AML-193 (cell line): ENCODE measurements around the gene MYO10.
"Not testable (repeated sequence)": the region's sequence is repeated elsewhere in the genome, so short reads cannot be mapped to it uniquely, and the experiment has no call there.

Source experiments
- DNase-seq, 2 experiments: peaks; one replicate each; lab custom pipeline; 2025; lab: John Stamatoyannopoulos, UW

Gene MYO10

GRCh38 chr5:16862777-16863176, 73.3 kb downstream of the MYO10 start:
- no peak for DNase-seq

GRCh38 chr5:16859346-16859745, 76.7 kb downstream of the MYO10 start:
- DNase-seq = no peak

DNA sequence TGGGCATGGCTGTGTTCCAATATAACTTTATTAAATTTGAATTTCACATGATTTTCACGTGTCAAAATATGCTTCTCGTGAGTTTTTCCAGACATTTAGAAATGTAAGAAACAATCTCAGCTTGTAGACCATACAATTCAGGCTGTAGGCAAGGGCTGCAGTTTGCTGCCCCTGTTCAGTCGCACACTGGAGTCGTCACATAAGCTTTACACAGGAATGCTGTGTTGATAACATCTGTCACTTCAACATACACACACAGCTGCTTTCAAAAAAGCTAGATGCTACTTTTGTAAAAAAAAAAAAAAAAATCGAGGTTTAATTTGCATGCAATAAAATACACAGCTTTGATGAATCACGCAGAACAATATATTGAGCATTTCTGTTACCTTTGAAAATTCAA, 77.9 kb downstream of the MYO10 start:
- no peak for DNase-seq

- no peak for DNase-seq
These were observed 78.5 kb downstream of the MYO10 start for GRCh38 chr5:16857635-16858034.

- no peak for DNase-seq
These were observed 79.6 kb downstream of the MYO10 start for GRCh38 chr5:16856531-16856930.

GRCh38 chr5:16855898-16856297, 80.2 kb downstream of the MYO10 start:
- no peak for DNase-seq

DNA sequence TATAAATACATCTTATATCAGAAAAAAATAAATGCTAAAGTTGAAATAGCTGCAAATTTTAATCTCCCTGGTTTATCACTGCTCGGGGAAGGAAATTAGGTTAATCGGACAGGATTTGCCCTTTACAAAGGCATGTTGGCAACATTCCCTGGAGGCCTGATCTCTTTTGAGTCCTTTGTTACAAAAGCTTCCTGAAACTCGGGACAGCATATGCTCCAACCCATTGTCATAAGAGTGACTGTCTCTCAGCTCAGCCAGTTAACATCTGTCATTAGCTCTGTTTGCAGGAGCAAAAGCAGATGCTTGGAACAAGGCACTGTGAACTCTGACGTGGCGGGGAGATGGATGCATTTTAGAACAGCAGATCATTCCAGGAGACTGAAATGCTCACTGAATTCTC, 80.6 kb downstream of the MYO10 start:
- DNase-seq = no peak

DNA sequence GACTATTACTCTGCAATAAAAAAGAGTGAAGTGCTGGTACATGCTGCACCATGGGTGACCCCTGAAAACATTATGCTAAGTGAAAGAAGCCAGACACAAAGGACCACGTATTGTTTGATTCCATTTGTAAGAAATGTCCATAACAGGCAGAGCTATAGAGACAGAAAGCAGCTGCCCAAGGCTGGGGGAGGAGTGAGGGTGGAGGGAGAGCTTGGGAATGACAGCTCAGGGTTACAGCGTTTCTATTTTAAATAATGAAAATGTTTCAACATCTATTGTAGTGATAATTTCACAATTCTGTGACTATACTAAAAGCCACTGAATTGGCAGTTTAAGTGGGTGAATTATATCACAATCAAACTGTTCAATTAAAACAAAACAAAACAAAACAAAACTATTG, 81.7 kb downstream of the MYO10 start:
- no peak for DNase-seq

- DNase-seq = no peak
These were observed 82.6 kb downstream of the MYO10 start for GRCh38 chr5:16853518-16853917.

DNA sequence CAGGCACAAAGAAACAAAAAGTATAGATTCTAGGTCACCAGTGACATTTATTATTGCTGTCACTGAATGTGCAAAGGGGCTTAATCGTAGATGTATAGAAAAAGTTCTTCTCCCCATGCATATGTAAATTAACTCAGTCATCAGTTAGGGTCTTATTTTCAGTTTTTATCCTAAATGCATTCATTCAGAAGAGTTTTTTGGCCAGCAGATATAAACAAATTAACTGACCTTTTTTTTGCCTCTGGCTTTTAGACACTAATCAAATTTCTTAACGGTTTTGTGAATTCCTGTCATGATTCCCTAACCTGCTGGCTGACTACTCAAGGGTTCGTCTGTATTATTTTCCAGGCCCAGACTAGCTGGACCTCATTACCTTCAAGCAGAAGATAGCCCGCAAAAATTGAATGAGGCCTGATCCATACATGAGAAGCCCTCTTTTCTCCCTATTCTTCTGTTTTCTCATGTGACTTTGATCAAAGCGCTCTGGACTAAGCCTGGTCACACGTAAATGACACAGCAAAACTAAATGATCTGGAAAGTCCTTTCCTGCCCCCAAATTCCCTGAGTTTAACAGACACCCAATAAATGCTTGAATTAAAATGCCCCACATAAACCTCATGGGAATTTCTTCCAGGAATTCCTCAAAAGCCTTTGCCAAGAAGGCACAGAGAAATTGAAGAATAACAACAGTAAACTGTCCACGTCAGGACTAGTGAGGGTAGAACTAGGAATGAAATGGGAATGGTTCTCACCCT, 83.7 kb downstream of the MYO10 start:
- DNase-seq = no peak

DNA sequence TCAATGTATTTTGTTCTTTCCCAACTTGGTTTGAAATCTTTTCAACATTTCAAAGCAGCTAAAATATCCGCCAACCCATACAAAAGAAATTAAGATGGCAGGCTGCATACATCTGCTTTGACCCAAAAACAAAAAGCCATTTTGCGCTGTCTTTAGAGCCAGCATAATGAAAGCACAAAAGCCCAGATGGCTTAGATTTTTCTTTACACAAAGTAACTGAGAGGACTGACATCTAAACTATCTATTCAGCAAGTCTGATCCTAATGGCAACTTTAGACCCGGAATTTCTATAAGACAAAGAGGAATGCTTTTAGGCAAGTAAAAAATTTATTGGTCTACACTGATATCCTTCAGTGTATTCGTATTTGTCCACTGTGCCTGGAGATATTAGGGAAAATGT, 86.3 kb downstream of the MYO10 start:
- DNase-seq = no peak

DNA sequence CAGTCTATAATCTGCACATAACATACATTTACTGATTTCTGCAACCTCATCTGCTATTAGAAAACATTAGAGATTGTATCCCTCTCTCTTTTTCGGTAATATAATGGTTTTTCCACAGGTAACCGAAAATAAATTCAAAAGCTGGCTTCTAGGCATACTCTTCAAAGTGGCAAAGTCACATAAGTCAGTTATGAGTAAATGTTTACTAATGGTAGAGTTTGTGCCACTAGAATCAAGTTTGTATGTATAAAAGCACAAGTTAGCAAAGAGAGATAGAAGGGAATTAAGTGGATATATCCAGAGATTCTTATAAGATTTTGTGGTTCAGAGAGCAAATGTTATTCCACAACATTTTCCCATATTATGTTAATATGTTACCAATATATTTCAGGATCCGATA, 86.9 kb downstream of the MYO10 start:
- DNase-seq = no peak

GRCh38 chr5:16844952-16845351, 91.1 kb downstream of the MYO10 start:
- no peak for DNase-seq

- DNase-seq = no peak
These were observed 93.2 kb downstream of the MYO10 start for GRCh38 chr5:16842896-16843295.

DNA sequence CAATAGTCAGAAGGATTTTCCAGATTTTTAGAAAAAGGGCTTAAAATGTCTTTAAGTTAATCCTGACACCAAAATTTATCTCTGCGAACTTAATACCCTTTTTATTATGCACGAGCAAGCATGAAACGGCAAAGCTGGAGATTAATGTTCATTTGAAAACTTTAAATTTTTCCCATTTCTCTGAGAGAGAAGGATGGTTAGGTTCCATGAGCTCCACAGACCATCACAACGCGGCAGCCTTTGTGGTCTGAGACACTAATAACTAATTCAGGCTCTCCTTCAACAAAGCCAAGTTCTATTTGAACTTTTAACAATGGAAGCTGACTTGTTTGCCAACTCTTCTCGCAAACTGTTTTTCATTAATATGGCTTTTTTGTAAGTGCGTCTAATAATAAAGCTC, 94.7 kb downstream of the MYO10 start:
- DNase-seq = no peak

- no peak for DNase-seq
These were observed 98.8 kb downstream of the MYO10 start for GRCh38 chr5:16837305-16837704.

- no peak for DNase-seq
These were observed 102.1 kb downstream of the MYO10 start for GRCh38 chr5:16834029-16834428.

GRCh38 chr5:16831326-16831725, 104.8 kb downstream of the MYO10 start:
- not testable (repeated sequence) for DNase-seq

GRCh38 chr5:16827755-16828154, 108.3 kb downstream of the MYO10 start:
- no peak for DNase-seq

GRCh38 chr5:16826379-16827125, 109.5 kb downstream of the MYO10 start:
- no peak for DNase-seq

DNA sequence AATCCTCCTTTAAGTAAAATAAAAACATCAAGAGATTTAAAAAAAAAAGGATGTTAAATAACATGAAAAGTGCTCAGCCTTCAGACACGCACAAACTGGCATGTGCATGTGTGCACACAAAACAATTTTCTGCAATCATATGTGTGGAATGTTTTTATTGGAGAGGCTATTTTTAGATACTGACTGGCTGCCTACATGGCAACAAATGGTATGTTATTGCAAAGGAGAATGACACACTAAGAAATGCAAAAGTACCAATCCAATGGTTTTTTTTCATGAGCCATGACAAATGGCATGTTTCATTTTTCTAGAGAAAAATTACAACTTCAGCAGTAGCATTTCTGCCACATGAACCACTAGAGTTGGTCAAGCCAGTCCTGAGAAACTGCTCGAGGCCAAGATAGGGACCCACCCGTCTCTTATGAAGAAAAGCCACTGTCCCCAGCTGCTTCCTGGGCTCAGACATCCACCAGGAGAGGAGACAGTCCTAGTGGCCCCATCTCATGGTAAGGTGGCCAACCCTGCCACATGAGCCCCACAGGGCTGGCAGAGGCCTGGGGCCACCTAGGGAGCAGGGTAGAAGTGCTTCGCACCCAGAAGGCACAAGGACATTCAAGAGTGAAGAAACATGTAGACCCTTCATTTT, 116.4 kb downstream of the MYO10 start:
- DNase-seq = no peak

- DNase-seq = no peak
These were observed 120.7 kb downstream of the MYO10 start for GRCh38 chr5:16815432-16815831.

- no peak for DNase-seq
These were observed 123.2 kb downstream of the MYO10 start for GRCh38 chr5:16812911-16813310.
